IMR-90 (cell line): ENCODE results near the gene TRMT2A. TPM values are rescaled to one million over a fixed set of nuclear protein-coding genes. Genes with fewer than 3 reads are reported as not detected.

Experiments
- ATAC-seq: fragments of 200-7000 bp; cut with Tn5 transposase; 2 replicates; pipeline ENCODE4 v1.9.1; 2020; ENCODE audit warnings: low read depth, mild to moderate bottlenecking, moderate library complexity
- BruUV-seq: library from RNA; stranded (reverse); fragments of 400-500 nt; replicated peaks from 2 replicates; lab custom pipeline; 2021; lab: Mats Ljungman, UMichigan
- CTCF ChIA-PET: fragments of 300-600 bp; formaldehyde crosslinking; extraction: SDS; loops from one replicate; lab custom pipeline; 2021; ENCODE audit warnings: antibody characterized with exemption; lab: Yijun Ruan, JAX
- POLR2A ChIA-PET: fragments of 300-600 bp; sonication (Branson Sonifier 250); formaldehyde crosslinking; loops from one replicate; lab custom pipeline; 2022; ENCODE audit warnings: antibody characterized with exemption; ENCODE audit not compliant: unreplicated experiment; lab: Charles Lee
- DNase-seq: peaks from one replicate; pipeline ENCODE4 v3.0.0; 2013
- H2AFZ ChIP-seq: replicated peaks from 2 replicates; pipeline ENCODE3; 2013; ENCODE audit warnings: low read length, mild to moderate bottlenecking; ENCODE audit not compliant: poor library complexity
- H2AK5ac ChIP-seq: 2 replicates; pipeline ENCODE4 v1.6.1; 2013; ENCODE audit warnings: low read depth, low read length, inconsistent platforms
- H2AK9ac ChIP-seq: replicated peaks from 2 replicates; pipeline ENCODE3; 2013; ENCODE audit warnings: mild to moderate bottlenecking, low read depth, low read length, moderate library complexity; ENCODE audit not compliant: poor library complexity
- H2BK120ac ChIP-seq: 2 replicates; pipeline ENCODE4 v1.6.1; 2013; ENCODE audit warnings: low read depth, low read length, inconsistent platforms
- H2BK15ac ChIP-seq: 3 replicates; pipeline ENCODE4 v1.6.1; 2013; ENCODE audit warnings: low read depth, low read length, inconsistent platforms
- H2BK20ac ChIP-seq: 2 replicates; pipeline ENCODE4 v1.6.1; 2013; ENCODE audit warnings: low read depth, mild to moderate bottlenecking, inconsistent platforms, low read length, moderate library complexity
- H2BK5ac ChIP-seq: 2 replicates; pipeline ENCODE4 v1.6.1; 2013; ENCODE audit warnings: mild to moderate bottlenecking, low read depth, low read length, inconsistent platforms; ENCODE audit not compliant: poor library complexity, severe bottlenecking
- H3K14ac ChIP-seq: replicated peaks from 2 replicates; pipeline ENCODE4 v1.6.1; 2013; ENCODE audit warnings: low read depth, low read length, inconsistent platforms
- H3K18ac ChIP-seq: 2 replicates; pipeline ENCODE4 v1.6.1; 2013; ENCODE audit warnings: low read depth, low read length, control low read depth
- H3K23ac ChIP-seq: 2 replicates; pipeline ENCODE4 v1.6.1; 2013; ENCODE audit warnings: low read depth, low read length, inconsistent platforms
- H3K27ac ChIP-seq: 2 replicates; pipeline ENCODE4 v1.5.1; 2013; ENCODE audit warnings: mild to moderate bottlenecking, control low read depth, low read length; ENCODE audit not compliant: insufficient read depth
- H3K27me3 ChIP-seq: 2 replicates; pipeline ENCODE4 v1.6.1; 2013; ENCODE audit warnings: low read length; ENCODE audit not compliant: control insufficient read depth, insufficient read depth
- H3K36me3 ChIP-seq: 2 replicates; pipeline ENCODE4 v1.6.1; 2013; ENCODE audit warnings: low read length, mixed read lengths; ENCODE audit not compliant: control insufficient read depth, insufficient read depth
- H3K4ac ChIP-seq: 2 replicates; pipeline ENCODE4 v1.6.1; 2013; ENCODE audit warnings: low read depth, low read length, inconsistent platforms
- H3K4me1 ChIP-seq: 2 replicates; pipeline ENCODE4 v1.6.1; 2013; ENCODE audit warnings: low read length, mixed read lengths; ENCODE audit not compliant: control insufficient read depth, insufficient read depth
- H3K4me2 ChIP-seq: 2 replicates; pipeline ENCODE4 v1.6.1; 2013; ENCODE audit warnings: low read depth, mild to moderate bottlenecking, control low read depth, low read length, moderate library complexity
- H3K4me3 ChIP-seq: 2 replicates; pipeline ENCODE4 v1.5.1; 2013; ENCODE audit warnings: low read depth, mild to moderate bottlenecking, control low read depth, low read length, moderate library complexity; ENCODE audit not compliant: insufficient read depth
- H3K56ac ChIP-seq: 2 replicates; pipeline ENCODE4 v1.6.1; 2013; ENCODE audit warnings: low read length, inconsistent platforms; ENCODE audit not compliant: insufficient read depth; ENCODE audit errors: extremely low read depth
- H3K79me1 ChIP-seq, 2 experiments: 2 replicates each; pipeline ENCODE4 v1.6.1; 2013; ENCODE audit warnings: low read length in 2 of 2, inconsistent platforms in 1 of 2, low read depth in 1 of 2
- H3K9ac ChIP-seq: 2 replicates; pipeline ENCODE4 v1.6.1; 2013; ENCODE audit warnings: low read depth, low read length, control low read depth
- H3K9me1 ChIP-seq: 2 replicates; pipeline ENCODE4 v1.6.1; 2013; ENCODE audit warnings: low read length, inconsistent platforms; ENCODE audit not compliant: insufficient read depth
- H3K9me3 ChIP-seq: 2 replicates; pipeline ENCODE4 v1.6.1; 2013; ENCODE audit warnings: low read length; ENCODE audit not compliant: control insufficient read depth, insufficient read depth
- H4K20me1 ChIP-seq: 2 replicates; pipeline ENCODE4 v1.6.1; 2013; ENCODE audit warnings: low read length, inconsistent platforms; ENCODE audit not compliant: insufficient read depth
- H4K5ac ChIP-seq: 2 replicates; pipeline ENCODE4 v1.6.1; 2013; ENCODE audit warnings: mild to moderate bottlenecking, low read depth, low read length, control low read depth
- H4K8ac ChIP-seq, 2 experiments: 2 replicates each; pipeline ENCODE4 v1.6.1; 2013; ENCODE audit warnings: low read depth in 2 of 2, low read length in 2 of 2, control low read depth in 1 of 2, inconsistent platforms in 1 of 2
- H4K91ac ChIP-seq: 2 replicates; pipeline ENCODE4 v1.6.1; 2013; ENCODE audit warnings: low read depth, low read length, inconsistent platforms; ENCODE audit not compliant: insufficient read depth
- CTCF ChIP-seq: conservative IDR thresholded peaks from 2 replicates; pipeline ENCODE4 v1.5.1; 2012; ENCODE audit warnings: mild to moderate bottlenecking, low read depth, low read length, improper control_type of control experiment
- FOS ChIP-seq: fragments of 150-350 bp; IDR thresholded peaks from 2 replicates; pipeline ENCODE4 v1.6.1; 2016; ENCODE audit warnings: low read depth, low read length
- RCOR1 ChIP-seq: IDR thresholded peaks from 2 replicates; pipeline ENCODE4 v1.6.1; 2012; ENCODE audit warnings: mild to moderate bottlenecking, low read length, improper control_type of control experiment; ENCODE audit not compliant: insufficient replicate concordance
- USF2 ChIP-seq: fragments of 150-350 bp; IDR thresholded peaks from 2 replicates; pipeline ENCODE4 v1.6.1; 2017; ENCODE audit warnings: mild to moderate bottlenecking, antibody characterized with exemption, low read length, low read depth
- WGBS, 2 experiments: methylation state at CpG; one replicate each; pipeline versions ENCODE4 v1.1.5 to v1.1.7; 2013; ENCODE audit warnings: missing lambda C conversion rate in 2 of 2; ENCODE audit not compliant: insufficient read length in 1 of 2; ENCODE audit errors: extremely low coverage in 2 of 2; 5-methylcytosine and 5-hydroxymethylcytosine counted together
- dilution Hi-C: fragments of 300-500 bp; cut with HindIII; formaldehyde crosslinking; loops from one replicate; pipeline ENCODE4 v1.14.3; 2018; ENCODE audit warnings: low sequenced_read_pairs; ENCODE audit not compliant: unreplicated experiment
- in situ Hi-C: fragments of 300-500 bp; cut with MboI; formaldehyde crosslinking; loops from 3 replicates; pipeline ENCODE4 v1.14.3; 2019; ENCODE audit warnings: low sequenced_read_pairs, inconsistent platforms, mixed read lengths
- intact Hi-C: fragments of 100-400 bp; cut with micrococcal nuclease; formaldehyde crosslinking; loops from 2 replicates; pipeline ENCODE4 v1.10.0; 2022
- polyA plus RNA-seq, 3 experiments: library from polyadenylated mRNA; depleted of rRNA; stranded (reverse); fragments of >200 nt; gene quantifications; 2 replicates each; pipeline ENCODE4 v1.2.3, GENCODE V29; 2012; ENCODE audit warnings: low replicate concordance in 1 of 3
- total RNA-seq: library from RNA; depleted of rRNA; stranded (reverse); fragments of >200 nt; gene quantifications from 2 replicates; pipeline ENCODE4 v1.2.3, GENCODE V29; 2012

Gene TRMT2A
- total and polyA plus RNA-seq, 2 of the 4 experiments (the other 2 are of a cell fraction) = 22.0 to 39.1 TPM

- no peak for TF ChIP-seq CTCF
These were observed 51.0 kb downstream of the TRMT2A start (continued) for GRCh38 chr22:20065896-20066616.

GRCh38 chr22:20064545-20065262 lies 52.3 kb downstream of the TRMT2A start:
- intact Hi-C loops = no loop called here
- Histone ChIP-seq H2BK15ac (no peak overlapping the region), H3K18ac (no peak overlapping the region), H2AFZ (no peak overlapping the region), H3K4me2 (no peak overlapping the region), H3K27ac (no peak overlapping the region), H3K9ac (no peak overlapping the region), H3K36me3 (peaks cover 29% of the 10 kb centered on the region), H3K9me1 (peaks cover 9% of the 10 kb centered on the region), H4K91ac (no peak overlapping the region), H3K23ac (no peak overlapping the region), H2BK20ac (no peak overlapping the region), H3K4me1 (no peaks in the 10 kb centered on the region), H2BK120ac (no peak overlapping the region), H3K79me1 (0 out of 4 replicates have a peak, but pooled peaks cover 0 to 5% of the 10 kb centered on the region in 2 experiments), H3K56ac (no peak overlapping the region), H3K4ac (no peak overlapping the region), H3K14ac (no peak overlapping the region), H4K20me1 (no peaks in the 10 kb centered on the region; the same call in 1 of the 2 replicates), H4K5ac (no peak overlapping the region), H3K4me3 (no peak overlapping the region), H2BK5ac (no peak overlapping the region), H3K9me3 (no peaks in the 10 kb centered on the region), H3K27me3 (no peaks in the 10 kb centered on the region), H4K8ac (no peak overlapping the region), H2AK5ac (no peak overlapping the region), H2AK9ac (no peak overlapping the region)
- in situ Hi-C loops = no loop called here
- ChIA-PET CTCF (no interaction called here), POLR2A (no interaction called here)
- dilution Hi-C loops = no loop called here
- no peak for ATAC-seq
- no TSS peak for BruUV-seq
- 91% methylated on average over 4 of the region's 18 CpGs; no CpG with 5 or more reads in 1 of the 2 experiments for WGBS, 2 experiments
- DNase-seq = no peak
- TF ChIP-seq CTCF (no peak), RCOR1 (no peak), USF2 (no peak), FOS (no peak)
